GM18519 (cell line): ENCODE data around the gene MAX.

ENCODE experiments used
- ATAC-seq: cut with Tn5 transposase; IDR thresholded peaks from one replicate; pipeline ENCODE4 v1.9.1; 2021; ENCODE audit warnings: mild to moderate bottlenecking, moderate library complexity; ENCODE audit not compliant: unreplicated experiment, low FRiP score

Gene MAX

DNA sequence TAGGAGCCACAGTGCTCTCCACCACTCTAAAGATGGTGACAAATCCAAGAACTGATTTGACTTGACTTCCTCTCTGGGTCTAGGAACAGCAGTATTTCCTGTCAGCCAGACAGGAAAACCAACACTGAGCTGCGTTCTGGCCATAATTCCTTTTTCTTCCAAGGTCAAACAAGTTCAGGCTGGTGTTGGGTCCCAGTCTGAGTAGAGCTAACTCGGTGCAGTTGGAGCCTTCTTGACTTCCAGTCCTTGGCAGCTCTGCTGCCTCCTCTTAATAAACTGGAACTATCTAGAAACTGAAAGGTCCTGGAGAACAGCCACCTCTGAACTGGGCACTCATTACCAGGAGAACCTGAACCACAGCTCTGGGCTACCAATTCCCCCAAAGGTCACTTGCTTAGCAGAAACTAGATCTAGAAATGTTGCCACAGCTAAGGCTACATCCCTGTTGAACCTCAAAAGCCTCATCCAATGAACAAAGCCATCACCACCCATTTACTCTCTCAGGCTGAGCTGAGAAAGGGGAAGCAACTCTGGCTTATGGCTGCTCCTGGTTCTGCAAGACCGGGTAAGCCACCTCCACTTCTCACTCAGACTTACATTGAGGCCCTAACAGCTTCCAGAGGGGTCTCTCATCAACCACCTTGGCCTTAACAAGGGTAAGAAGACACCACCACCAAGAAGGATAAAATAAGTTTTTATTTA is 27.7 kb downstream of the MAX start:
- ATAC-seq: no peak

DNA sequence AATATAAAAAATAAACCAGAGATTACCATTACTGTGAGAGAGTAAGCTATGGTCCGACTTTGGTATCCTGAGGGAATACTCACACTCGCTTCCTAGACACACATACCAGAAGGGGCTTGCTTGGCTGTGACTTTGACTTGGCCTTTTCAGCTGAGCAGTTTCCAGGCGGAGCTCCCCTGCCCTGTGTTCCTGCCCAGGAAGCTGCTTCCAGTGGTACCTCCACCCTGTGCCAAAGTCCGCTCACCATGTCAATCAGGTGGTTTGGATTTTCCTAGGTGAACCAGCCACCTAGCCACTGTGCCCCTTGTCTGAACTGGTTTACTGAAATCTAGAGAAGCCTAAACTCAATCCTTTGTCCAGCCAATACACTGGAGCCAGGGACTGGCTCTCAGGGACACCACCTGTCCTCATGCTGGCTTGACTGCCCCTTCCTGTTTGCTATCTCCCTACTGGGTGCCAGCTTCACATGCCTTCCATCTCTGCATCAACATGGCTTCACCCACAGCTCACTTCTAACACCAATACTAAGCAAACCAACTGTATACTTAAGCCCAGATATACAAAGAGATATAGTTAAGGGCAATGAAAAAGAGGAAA is 28.6 kb downstream of the MAX start:
- ATAC-seq: no peak

DNA sequence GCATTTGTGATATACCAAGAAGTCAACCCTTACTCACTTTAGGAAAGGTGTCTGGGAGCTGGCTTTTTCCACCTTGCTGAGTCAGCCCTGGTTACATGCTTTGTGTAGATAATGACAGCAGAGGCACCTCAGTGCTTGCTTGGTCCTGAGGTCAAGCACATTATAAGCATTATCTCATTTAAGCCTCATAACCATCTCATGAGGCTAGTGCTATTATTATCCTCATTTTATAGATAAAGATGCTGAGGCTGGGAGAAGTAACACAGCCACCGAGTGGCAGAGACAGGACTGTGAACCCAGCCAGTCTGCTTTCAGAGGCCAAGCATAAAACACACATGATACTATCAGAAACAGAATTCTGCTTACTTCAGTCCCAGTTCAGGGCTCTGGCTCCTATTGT is 29.4 kb downstream of the MAX start:
- no peak for ATAC-seq

DNA sequence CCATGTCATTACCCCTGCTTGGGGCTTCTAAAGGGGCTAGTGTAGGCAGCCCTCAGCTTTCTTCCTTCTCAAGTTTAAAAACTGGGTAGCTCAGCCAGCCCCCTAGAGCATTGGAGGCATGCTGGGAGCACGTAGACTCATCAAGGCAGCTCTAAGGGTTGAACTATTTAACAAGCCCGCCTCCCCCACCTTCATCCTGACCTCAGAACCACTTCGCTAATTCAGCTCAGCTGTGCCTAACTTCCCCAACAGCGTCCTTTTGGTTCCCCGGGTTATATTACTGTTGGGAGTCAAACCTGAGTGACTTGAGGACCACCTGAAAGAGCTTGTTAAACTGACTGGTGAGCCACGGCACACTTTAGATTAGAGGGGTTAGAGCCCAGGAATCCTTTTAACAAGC is 30.1 kb downstream of the MAX start:
- ATAC-seq: no peak

- no peak for ATAC-seq
Observed at GRCh38 chr14:65071544-65071943, 30.8 kb downstream of the MAX start.

DNA sequence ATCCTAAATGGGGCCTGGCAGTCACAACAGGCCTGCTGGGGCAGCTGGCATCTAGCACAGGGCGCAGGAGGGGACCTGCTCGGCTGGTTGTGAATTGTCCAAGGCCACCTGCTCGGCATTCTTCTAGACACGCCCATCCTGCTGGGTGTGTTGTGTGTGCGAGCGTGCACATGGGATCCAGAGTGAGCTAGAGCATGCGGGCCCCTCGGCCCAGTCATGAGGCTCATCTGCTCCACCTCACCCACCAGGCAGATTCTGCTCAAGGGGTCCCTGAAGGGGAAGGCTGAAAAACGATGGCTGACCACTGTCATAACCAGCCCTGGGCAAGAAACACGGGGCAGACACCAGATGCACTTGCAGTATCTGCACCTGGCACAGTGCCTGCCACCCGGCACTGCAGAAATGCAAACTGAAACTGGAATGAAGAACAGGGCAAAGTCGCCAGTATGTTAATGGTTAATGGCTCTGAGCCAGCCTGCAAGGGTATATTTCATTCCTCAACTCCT is 31.8 kb downstream of the MAX start:
- ATAC-seq: no peak

GRCh38 chr14:65069874-65070413 is 32.4 kb downstream of the MAX start:
- no peak for ATAC-seq

- no peak for ATAC-seq
Observed at GRCh38 chr14:65065719-65066118, 36.6 kb downstream of the MAX start.

DNA sequence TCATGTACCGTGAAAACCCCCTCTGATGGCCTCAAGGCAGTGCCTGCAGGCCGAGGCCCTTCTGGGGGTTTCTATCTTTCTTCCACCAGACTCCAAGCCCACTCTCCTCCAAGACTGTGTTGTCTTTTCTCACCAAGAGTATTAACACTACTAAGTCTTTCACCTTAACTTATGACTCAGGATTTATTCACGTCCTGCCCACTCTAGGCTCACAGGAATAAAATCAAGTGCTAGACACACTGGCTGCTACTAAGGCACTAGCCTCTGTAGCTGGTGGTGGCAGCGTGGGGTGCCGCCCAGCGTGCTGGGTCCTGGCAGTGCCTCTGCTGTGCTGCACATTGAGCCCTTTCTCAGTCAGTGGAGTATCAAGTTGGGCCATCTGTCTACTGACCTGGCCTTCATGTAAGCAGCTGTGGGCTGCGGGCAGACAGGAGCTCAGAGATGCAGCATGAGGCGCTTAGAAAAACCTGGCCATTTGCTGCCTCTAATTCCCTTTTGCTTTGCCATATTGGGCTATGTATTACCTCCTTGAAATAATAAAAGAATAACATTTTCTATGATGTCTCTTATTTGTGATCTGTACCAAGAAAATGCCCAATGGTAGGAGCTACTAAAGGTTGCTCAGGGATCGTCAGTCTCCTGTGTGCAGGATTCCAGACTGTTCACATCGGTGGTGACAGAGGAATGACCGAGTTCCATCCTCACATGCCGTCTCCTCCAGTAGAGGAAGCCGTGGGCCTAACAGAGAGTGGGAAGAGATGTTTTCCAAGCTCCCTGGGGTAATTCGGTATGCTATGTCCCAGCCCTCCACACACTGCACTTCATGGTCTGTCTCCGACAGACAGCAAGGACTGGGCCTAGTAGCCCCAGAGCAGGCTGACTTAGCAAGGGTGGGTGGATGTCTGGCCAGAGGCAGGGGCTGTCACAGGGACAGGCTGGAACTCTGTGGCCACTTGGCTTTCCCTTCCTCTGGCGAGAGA is 39.9 kb downstream of the MAX start:
- ATAC-seq: no peak

GRCh38 chr14:65057695-65058094 is 44.6 kb downstream of the MAX start:
- no peak for ATAC-seq

GRCh38 chr14:65054471-65055085 is 47.7 kb downstream of the MAX start:
- no peak for ATAC-seq

- no peak for ATAC-seq
Observed at GRCh38 chr14:65053466-65053865, 48.9 kb downstream of the MAX start.

- ATAC-seq: no peak
Observed at GRCh38 chr14:65052832-65053231, 49.5 kb downstream of the MAX start.

DNA sequence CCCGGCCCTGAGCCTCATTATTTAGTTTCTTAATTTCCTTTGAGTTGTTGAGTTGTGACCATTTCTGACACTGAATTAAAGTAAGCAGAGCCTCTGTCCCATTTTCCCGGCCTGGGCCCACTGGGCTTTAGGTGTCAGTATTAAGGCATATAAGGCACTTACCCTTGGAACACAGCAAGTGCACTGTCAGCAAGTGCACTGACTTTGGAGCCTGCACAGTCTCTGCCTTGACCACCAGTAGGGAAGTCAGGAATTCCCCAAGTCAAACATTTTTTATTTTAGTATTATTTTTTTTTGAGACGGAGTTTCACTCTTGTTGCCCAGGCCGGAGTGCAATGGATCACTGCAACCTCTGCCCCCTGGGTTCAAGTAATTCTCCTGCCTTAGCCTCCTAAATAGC is 56.6 kb downstream of the MAX start:
- no peak for ATAC-seq

- ATAC-seq: no peak
Observed at GRCh38 chr14:65045006-65045405, 57.3 kb downstream of the MAX start.

DNA sequence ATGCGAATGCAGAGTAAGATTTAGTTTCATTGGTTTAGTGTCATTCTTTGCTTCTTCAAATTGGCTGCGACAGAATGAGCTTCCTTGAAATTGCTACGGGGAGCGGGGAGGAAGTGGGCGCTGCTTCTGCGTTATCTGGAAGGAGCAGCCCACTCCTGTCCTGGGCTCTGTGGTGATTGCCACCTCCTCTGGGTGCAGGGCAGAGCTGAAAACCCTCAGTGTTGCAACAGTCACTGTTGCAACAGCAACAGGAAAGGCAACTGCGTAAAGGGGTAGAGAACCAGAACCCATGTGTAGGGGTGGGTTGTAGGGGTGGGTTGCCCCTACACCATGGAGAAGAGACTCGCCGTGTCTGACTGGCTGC is 57.7 kb downstream of the MAX start:
- ATAC-seq: no peak

GRCh38 chr14:65043893-65044595 is 58.3 kb downstream of the MAX start:
- ATAC-seq: no peak

DNA sequence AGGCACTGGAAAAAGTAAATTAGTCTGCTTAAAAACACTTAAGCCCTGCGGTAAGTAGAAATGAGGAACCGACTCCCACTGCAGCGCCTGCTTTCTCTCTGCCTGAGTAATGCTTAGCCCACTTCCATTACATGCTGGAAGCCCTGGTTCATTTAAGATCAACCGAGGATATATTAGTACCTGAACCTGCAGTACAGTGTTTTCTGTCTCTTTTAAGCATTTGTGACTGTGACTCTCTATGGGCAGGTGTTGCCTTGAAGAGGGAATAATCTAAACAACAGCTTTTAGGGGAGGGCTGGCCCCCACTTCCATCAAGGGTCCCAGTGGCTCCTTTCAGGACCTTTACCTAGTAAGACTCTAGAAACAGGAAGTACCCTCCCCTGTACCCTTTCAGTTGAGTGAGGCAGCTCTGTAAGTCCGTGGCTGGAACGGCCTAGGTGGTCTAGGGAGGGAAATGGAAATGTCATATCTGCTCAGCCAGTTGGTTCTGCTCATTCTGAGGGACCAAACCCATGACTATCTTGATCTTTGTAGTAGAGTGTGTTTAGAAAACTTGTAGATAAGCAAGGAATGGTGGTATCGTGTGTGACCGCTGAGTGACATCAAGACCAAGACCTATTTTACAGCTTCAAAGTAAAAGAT is 59.5 kb downstream of the MAX start:
- ATAC-seq: peak; percentile 71

- no peak for ATAC-seq
Observed at GRCh38 chr14:65042296-65042695, 60.0 kb downstream of the MAX start.
